Peyer's patch (tissue), 4 donors: ENCODE measurements around the gene TMEM164. TPM values are rescaled to one million over a fixed set of nuclear protein-coding genes. Genes with fewer than 3 reads are reported as not detected.

ENCODE experiments used
- DNase-seq, 3 donors: peaks; one replicate each; pipeline ENCODE4 v3.0.0-alpha.2; 2017 to 2019
- H3K27ac ChIP-seq, 4 donors: fragments of 200-600 bp; sonication (generic); one replicate each; pipeline ENCODE4 v1.5.1; 2016 to 2019
- H3K27me3 ChIP-seq, 2 donors: fragments of 200-600 bp; sonication (generic); one replicate each; pipeline ENCODE4 v1.5.1; 2019
- H3K36me3 ChIP-seq, 3 donors: fragments of 200-600 bp; sonication (generic); one replicate each; pipeline ENCODE4 v1.5.1; 2016 to 2019
- H3K4me1 ChIP-seq, 4 donors: fragments of 200-600 bp; sonication (generic); one replicate each; pipeline ENCODE4 v1.5.1; 2016 to 2019
- H3K4me3 ChIP-seq, 4 donors: fragments of 200-600 bp; sonication (generic); 1 replicate in 3 of 4; 2 replicates in 1 of 4; pipeline ENCODE4 v1.5.1; 2016 to 2019; ENCODE audit warnings: mild to moderate bottlenecking in 1 of 4
- H3K9me3 ChIP-seq, 4 donors: fragments of 200-600 bp; sonication (generic); one replicate each; pipeline ENCODE4 v1.5.1; 2016 to 2019; ENCODE audit warnings: mild to moderate bottlenecking in 1 of 4
- CTCF ChIP-seq, 6 experiments: fragments of 450-650 bp in 4 of 6; fragments of 200-600 bp in 2 of 6; sonication (generic) in 1 of 6; IDR thresholded peaks; one replicate each; pipeline ENCODE4 v1.5.1; 2017 to 2019; ENCODE audit warnings: antibody characterized with exemption in 6 of 6, mild to moderate bottlenecking in 3 of 6, moderate library complexity in 1 of 6
- POLR2A ChIP-seq, 2 donors: fragments of 450-650 bp; IDR thresholded peaks; one replicate each; pipeline ENCODE4 v1.5.1; 2017; ENCODE audit warnings: antibody characterized with exemption in 2 of 2, mild to moderate bottlenecking in 2 of 2, moderate library complexity in 2 of 2
- total RNA-seq, 4 donors: library from RNA; depleted of rRNA; stranded (reverse); fragments of >200 nt; gene quantifications; one replicate each; pipeline ENCODE4 v1.1.0, GENCODE V29; 2016

TMEM164 gene
- total RNA-seq, 4 donors from 2014 or later: 25.6 to 79.7 (median 73.8) TPM

DNA sequence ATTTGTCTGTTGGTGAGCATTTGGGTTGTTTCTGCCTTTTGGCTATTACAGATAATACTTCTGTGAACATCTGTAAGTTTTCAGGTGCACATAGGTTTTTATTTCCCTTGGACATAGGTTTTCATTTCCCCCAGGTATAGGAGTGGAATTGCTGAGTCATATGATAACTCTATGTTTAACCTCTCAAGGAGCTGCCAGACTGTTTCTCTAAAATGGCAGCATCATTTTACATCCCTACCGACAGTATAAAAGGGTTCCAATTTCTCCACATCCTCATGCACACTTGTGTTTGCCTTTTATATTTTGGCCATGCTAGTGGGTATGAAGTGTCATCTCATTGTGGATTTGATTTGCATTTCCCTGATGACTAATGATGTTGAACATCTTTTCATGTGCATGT lies 53.5 kb downstream of the TMEM164 start:
- no peak overlapping the region for H3K4me3 ChIP-seq
- no peaks in the 10 kb centered on the region for H3K36me3 ChIP-seq
- H3K4me1 ChIP-seq: no peaks in the 10 kb centered on the region
- TF ChIP-seq CTCF (IDR thresholded peaks at IDR 0.05): no peak
- TF ChIP-seq POLR2A (IDR thresholded peaks at IDR 0.05): no peak
- no peaks in the 10 kb centered on the region for H3K9me3 ChIP-seq
- DNase-seq: no peak
- H3K27me3 ChIP-seq: no peaks in the 10 kb centered on the region
- H3K27ac ChIP-seq: no peak overlapping the region

DNA sequence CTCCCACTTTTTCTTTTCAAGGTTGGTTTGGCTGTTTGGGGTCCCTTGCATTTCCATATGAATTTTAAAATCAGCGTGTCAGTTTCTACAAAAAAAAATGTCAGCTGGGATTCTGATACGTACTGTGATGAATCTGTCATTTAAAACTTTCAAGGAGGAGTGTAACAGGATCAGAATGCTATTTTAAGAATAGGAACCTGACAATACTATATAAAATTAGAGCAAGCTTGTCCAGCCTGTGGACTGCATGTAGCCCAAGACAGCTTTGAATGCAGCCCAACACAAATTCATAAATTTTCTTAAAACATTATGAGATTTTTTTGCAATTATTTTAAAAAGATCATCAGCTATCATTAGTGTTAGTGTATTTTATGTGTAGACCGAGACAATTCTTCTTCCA lies 56.5 kb downstream of the TMEM164 start:
- no peaks in the 10 kb centered on the region for H3K9me3 ChIP-seq
- no peak overlapping the region for H3K27ac ChIP-seq
- TF ChIP-seq POLR2A (IDR thresholded peaks at IDR 0.05) (no peak), CTCF (IDR thresholded peaks at IDR 0.05) (no peak)
- no peaks in the 10 kb centered on the region for H3K27me3 ChIP-seq
- no peaks in the 10 kb centered on the region for H3K36me3 ChIP-seq
- DNase-seq: no peak
- no peaks in the 10 kb centered on the region for H3K4me1 ChIP-seq
- H3K4me3 ChIP-seq: no peak overlapping the region

DNA sequence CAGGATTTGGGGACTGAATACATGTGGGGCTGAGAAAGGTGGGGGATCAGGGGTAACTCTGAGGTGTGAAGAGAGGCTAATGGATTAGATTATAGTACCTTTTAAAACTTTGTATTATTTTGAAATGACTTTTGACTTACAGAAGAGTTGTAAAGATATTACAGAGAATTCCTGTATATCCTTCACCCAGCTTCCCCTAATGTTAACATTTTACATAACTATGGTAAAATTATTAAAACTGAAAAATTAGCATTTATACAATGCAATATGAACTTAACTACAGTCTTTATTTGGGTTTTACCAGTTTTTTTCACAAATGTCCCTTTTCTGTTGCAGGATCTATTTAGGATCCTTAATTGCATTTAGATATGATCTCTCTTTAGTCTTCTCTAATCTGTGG lies 57.4 kb downstream of the TMEM164 start:
- TF ChIP-seq CTCF (IDR thresholded peaks at IDR 0.05): no peak
- no peak for TF ChIP-seq POLR2A (IDR thresholded peaks at IDR 0.05)
- H3K4me3 ChIP-seq: no peak overlapping the region
- no peaks in the 10 kb centered on the region for H3K4me1 ChIP-seq
- H3K36me3 ChIP-seq: no peaks in the 10 kb centered on the region
- no peaks in the 10 kb centered on the region for H3K9me3 ChIP-seq
- H3K27me3 ChIP-seq: no peaks in the 10 kb centered on the region
- DNase-seq: no peak
- no peak overlapping the region for H3K27ac ChIP-seq

DNA sequence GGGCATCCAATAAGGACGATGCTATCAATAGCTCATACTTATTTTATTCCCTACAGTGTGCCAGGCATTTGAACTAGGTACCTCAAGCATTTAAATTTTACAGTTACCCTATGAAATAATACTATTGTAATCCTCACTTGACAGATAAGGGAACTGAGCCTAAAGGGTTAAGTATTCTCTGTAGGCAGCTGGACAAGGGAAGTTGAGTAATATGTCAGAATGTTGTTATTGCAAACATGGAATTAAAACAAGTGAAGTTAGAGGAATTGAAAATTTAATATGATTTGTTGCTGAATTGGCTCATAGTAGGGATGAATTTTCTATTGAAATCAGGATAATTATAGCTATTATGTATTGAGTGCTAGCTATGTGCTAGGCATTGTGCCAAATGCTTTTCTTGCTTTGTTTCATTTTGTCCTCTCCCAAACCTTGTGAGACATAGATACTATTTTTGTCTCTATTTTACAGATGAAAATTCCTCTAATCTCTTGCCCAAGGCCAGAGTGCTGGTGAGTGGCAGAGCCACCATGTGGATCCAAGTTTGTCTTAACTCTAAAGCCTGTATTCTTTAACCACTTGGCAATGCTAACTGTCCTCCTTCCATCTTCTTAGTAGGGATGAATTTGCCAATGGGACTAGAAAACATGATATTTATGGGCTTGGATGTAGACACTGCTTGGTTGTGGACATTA lies 58.1 kb downstream of the TMEM164 start:
- H3K27ac ChIP-seq: no peak overlapping the region
- no peaks in the 10 kb centered on the region for H3K27me3 ChIP-seq
- DNase-seq: no peak
- no peaks in the 10 kb centered on the region for H3K36me3 ChIP-seq
- H3K4me3 ChIP-seq: no peak overlapping the region
- H3K9me3 ChIP-seq: no peaks in the 10 kb centered on the region
- H3K4me1 ChIP-seq: no peaks in the 10 kb centered on the region
- no peak for TF ChIP-seq POLR2A (IDR thresholded peaks at IDR 0.05)
- no peak for TF ChIP-seq CTCF (IDR thresholded peaks at IDR 0.05)

GRCh38 chrX:110062919-110063318 lies 60.0 kb downstream of the TMEM164 start:
- H3K27me3 ChIP-seq: no peaks in the 10 kb centered on the region
- H3K4me1 ChIP-seq: no peaks in the 10 kb centered on the region
- no peaks in the 10 kb centered on the region for H3K9me3 ChIP-seq
- no peak overlapping the region for H3K4me3 ChIP-seq
- DNase-seq: no peak
- no peak overlapping the region for H3K27ac ChIP-seq
- TF ChIP-seq CTCF (IDR thresholded peaks at IDR 0.05) (no peak), POLR2A (IDR thresholded peaks at IDR 0.05) (no peak)
- H3K36me3 ChIP-seq: no peaks in the 10 kb centered on the region
